Measurements from ENCODE around the gene PCDHGC4.

DNA sequence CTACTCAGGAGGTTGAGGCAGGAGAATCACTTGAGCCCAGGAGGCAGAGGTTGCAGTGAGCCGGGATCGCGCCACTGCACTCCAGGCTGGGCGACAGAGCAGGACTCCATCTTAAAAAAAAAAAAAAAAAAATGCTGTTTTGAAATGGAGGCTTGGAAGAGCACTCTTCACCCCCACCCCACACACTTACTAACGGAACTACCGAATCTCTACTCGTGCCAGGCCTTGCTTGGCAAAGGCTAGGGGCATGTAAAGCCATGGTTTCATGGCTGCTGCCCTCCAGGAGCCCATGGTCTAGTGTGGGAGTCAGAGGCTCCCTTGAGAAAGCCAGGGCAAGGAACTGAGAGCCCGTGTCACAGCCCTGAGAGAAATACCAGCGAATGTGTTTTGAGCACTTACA is 25.3 kb downstream of the PCDHGC4 start:
- TF ChIP-seq, protein P1, sequence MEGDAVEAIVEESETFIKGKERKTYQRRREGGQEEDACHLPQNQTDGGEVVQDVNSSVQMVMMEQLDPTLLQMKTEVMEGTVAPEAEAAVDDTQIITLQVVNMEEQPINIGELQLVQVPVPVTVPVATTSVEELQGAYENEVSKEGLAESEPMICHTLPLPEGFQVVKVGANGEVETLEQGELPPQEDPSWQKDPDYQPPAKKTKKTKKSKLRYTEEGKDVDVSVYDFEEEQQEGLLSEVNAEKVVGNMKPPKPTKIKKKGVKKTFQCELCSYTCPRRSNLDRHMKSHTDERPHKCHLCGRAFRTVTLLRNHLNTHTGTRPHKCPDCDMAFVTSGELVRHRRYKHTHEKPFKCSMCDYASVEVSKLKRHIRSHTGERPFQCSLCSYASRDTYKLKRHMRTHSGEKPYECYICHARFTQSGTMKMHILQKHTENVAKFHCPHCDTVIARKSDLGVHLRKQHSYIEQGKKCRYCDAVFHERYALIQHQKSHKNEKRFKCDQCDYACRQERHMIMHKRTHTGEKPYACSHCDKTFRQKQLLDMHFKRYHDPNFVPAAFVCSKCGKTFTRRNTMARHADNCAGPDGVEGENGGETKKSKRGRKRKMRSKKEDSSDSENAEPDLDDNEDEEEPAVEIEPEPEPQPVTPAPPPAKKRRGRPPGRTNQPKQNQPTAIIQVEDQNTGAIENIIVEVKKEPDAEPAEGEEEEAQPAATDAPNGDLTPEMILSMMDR (conservative IDR thresholded peaks at IDR 0.05; ENCODE audit: low read depth, low read length), result no peak
- TF ChIP-seq EZH2 (IDR thresholded peaks at IDR 0.05; ENCODE audit: borderline replicate concordance, low read depth, low read length, poor library complexity, severe bottlenecking), result no peak

All from A673 (cell line).